SK-N-SH (cell line): ENCODE data around the gene RASSF3.

Experiments
- CHD2 ChIP-seq: fragments of 150-350 bp; IDR thresholded peaks from 2 replicates; pipeline ENCODE4 v1.6.1; 2018; ENCODE audit warnings: low read length; ENCODE audit not compliant: partially characterized antibody
- CTCF ChIP-seq: fragments of 200-600 bp; sonication (generic); IDR thresholded peaks from 2 replicates; pipeline ENCODE4 v1.6.1; 2017; ENCODE audit warnings: antibody characterized with exemption, mild to moderate bottlenecking, moderate library complexity
- EZH2phosphoT487 ChIP-seq: fragments of 200-600 bp; sonication (generic); IDR thresholded peaks from 2 replicates; pipeline ENCODE4 v1.6.1; 2017; ENCODE audit warnings: low read depth, mixed run types, mild to moderate bottlenecking, antibody characterized with exemption, moderate library complexity, borderline replicate concordance
- GATA2 ChIP-seq: sonication (generic); formaldehyde crosslinking; IDR thresholded peaks from 2 replicates; pipeline ENCODE4 v1.5.0; 2020; ENCODE audit warnings: mild to moderate bottlenecking, missing genetic modification reagents
- JUND ChIP-seq: IDR thresholded peaks from 2 replicates; pipeline ENCODE4 v1.4.0; 2012
- MEF2A ChIP-seq: IDR thresholded peaks from 2 replicates; pipeline ENCODE4 v1.4.0; 2012; ENCODE audit warnings: low read depth, borderline replicate concordance
- RCOR1 ChIP-seq: fragments of 150-350 bp; IDR thresholded peaks from 2 replicates; pipeline ENCODE4 v1.6.1; 2017; ENCODE audit warnings: antibody characterized with exemption, low read length
- REST ChIP-seq: IDR thresholded peaks from 2 replicates; pipeline ENCODE4 v1.6.1; 2012; ENCODE audit warnings: mild to moderate bottlenecking, low read depth, low read length, moderate library complexity
- RFX5 ChIP-seq: IDR thresholded peaks from 2 replicates; pipeline ENCODE4 v1.6.1; 2012; ENCODE audit warnings: mild to moderate bottlenecking, improper control_type of control experiment, low read length
- SIN3A ChIP-seq: IDR thresholded peaks from 2 replicates; pipeline ENCODE4 v1.6.1; 2012; ENCODE audit warnings: low read depth, mild to moderate bottlenecking, low read length, moderate library complexity, borderline replicate concordance

- TF ChIP-seq CTCF (no peak), REST (no peak), RFX5 (no peak), RCOR1 (no peak), JUND (no peak), MEF2A (no peak), GATA2 (CRISPR knock-in tag) (no peak), EZH2phosphoT487 (no peak), SIN3A (no peak), CHD2 (no peak)
Observed at GRCh38 chr12:64566831-64567517, 43.3 kb upstream of the RASSF3 start.
